Activated CD8-positive, alpha-beta memory T cell treated with anti-CD3 and anti-CD28 coated beads, Interleukin-2, amount 10 ng/mL, durations not matched to agents 7 days and 5 days (primary cell): Measurements from ENCODE around the gene SELPLG. TPM values are rescaled to one million over a fixed set of nuclear protein-coding genes. Genes with fewer than 3 reads are reported as not detected.

Experiments used
- ATAC-seq: fragments of 150-1000 bp; cut with Tn5 transposase; one replicate; pipeline ENCODE4 v1.10.0; 2021; ENCODE audit warnings: moderate library complexity
- CTCF ChIA-PET: fragments of 350-600 bp; sonication (Branson Sonifier 250); formaldehyde crosslinking; loops from one replicate; lab custom pipeline; 2021; ENCODE audit warnings: antibody characterized with exemption; lab: Charles Lee
- DNase-seq: peaks from one replicate; pipeline ENCODE4 v3.0.0-alpha.2; 2020
- H3K27ac Mint-ChIP-seq: one replicate; pipeline ENCODE4 v1.8.0; 2021; ENCODE audit warnings: mild to moderate bottlenecking, mixed read lengths
- H3K27me3 Mint-ChIP-seq: one replicate; pipeline ENCODE4 v1.8.0; 2021; ENCODE audit warnings: mixed read lengths
- H3K36me3 Mint-ChIP-seq: one replicate; pipeline ENCODE4 v1.8.0; 2021; ENCODE audit warnings: mild to moderate bottlenecking, mixed read lengths
- H3K4me1 Mint-ChIP-seq: one replicate; pipeline ENCODE4 v1.8.0; 2021; ENCODE audit warnings: mixed read lengths
- H3K4me3 Mint-ChIP-seq: one replicate; pipeline ENCODE4 v1.8.0; 2021; ENCODE audit warnings: mild to moderate bottlenecking, moderate library complexity, mixed read lengths
- H3K9me3 Mint-ChIP-seq: one replicate; pipeline ENCODE4 v1.8.0; 2022; ENCODE audit warnings: low read depth, mixed read lengths
- total RNA-seq, 2 experiments: library from RNA; stranded (reverse); gene quantifications; one replicate each; pipeline ENCODE4 v1.2.3, GENCODE V29; 2021

The SELPLG gene
- total RNA-seq, 2 experiments from 2014 or later: 148 to 184 TPM

DNA sequence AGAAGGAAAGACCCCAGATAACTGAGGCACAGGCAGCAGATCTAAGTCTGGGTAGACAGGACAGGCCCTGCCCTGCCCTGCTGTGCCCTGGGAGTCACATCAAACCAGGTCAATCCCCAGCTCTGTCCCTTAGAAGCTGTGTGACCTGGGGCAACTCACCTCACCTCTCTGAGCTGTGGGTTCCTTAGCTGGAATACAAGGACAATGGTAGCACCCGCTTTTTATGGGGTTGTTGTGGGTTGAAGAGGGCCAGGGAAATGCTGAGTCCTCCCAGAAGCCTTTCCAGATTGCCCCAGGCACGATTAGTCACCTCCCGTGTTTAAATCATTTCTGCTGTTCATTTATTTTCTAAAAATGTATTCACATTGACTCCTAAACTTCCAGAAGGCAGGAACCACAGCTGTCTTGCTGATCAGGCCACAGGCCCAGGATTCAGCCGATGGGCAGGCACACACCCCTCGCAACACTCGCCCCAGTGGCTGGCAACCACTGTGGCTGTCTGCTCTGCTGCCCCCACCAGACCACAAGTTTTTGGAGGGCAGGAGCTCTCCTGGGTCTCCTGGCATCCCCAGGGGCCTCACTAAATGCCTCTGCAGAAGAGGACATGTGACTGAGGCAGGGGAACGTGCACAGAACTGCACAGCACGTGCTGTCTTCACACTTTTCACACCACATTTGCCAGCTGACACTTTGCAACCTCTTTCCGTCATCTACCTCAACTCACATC, 3.0 kb downstream of the SELPLG start:
- Mint-ChIP-seq H3K27ac (peak overlapping the region; percentile 100), H3K4me1 (peaks cover 59% of the 10 kb centered on the region), H3K4me3 (peak overlapping the region; percentile 100), H3K27me3 (no peaks in the 10 kb centered on the region), H3K36me3 (peaks cover 55% of the 10 kb centered on the region), H3K9me3 (no peaks in the 10 kb centered on the region)
- peak; percentile 55 for DNase-seq
- ATAC-seq: no peak
- CTCF ChIA-PET: interaction anchor here (1.5 to 10.4 kb wide), 5 partner anchors 8 to 173 kb away, joined by 3 to 166 read pairs (median 16); no protein-coding TSS in a partner anchor

DNA sequence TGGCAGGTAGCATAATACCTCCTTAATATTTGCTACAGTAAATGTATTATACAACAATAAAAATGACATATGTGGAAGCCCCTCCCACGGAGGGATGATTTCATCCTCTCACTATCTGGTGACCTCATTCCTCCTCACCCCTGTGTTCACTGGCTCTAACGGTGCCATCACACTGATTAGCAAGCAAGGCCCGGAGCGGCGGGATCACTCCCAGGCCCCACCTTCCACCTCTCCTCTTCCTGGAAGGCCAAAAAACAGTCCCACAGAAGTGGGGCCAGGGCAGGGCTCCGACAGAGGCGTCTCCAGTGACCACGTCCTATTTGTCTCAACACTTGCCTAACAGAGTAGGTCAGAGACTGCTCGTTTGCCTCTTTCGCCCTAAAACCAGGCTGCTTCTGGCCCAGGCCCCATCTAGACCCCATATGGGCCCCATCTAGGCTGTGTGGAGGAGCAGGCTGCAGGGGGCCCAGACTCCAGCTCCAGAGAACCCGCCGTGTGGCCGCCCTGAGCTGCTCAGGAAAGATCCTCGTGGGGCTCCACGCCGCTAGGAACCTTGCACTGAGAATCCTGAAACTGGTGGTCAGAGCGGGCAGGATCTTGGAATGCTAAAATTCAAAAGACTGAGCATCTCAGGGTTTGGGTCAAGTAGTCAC, 3.7 kb downstream of the SELPLG start:
- Mint-ChIP-seq H3K4me1 (peaks cover 59% of the 10 kb centered on the region), H3K27me3 (no peaks in the 10 kb centered on the region), H3K4me3 (peak overlapping the region; percentile 100), H3K36me3 (peaks cover 62% of the 10 kb centered on the region), H3K9me3 (no peaks in the 10 kb centered on the region), H3K27ac (peak overlapping the region; percentile 100)
- peak; percentile 40 for ATAC-seq
- CTCF ChIA-PET: interaction anchor here (2.4 to 10.4 kb wide), 3 partner anchors 12 to 62 kb away, joined by 5 to 166 read pairs (median 32); no protein-coding TSS in a partner anchor
- peak; percentile 85 for DNase-seq

DNA sequence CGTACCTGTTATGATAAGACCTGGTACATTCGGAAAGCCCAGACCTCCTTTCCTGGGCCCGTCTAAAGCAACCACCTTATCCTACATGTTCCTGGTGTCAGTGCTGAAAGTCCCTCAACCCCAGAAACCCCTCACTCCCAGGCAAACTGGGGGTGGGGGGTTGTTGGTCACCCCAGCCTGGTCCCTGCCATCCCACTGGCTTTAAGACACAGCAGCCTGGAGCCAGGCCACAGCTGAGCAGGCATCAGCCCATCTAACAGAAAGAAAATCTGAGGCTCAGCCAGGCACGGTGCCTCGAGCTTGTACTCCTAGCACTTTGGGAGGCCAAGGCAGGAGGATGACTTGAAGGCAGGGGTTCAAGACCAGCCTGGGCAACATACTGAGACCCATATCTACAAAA, 4.5 kb downstream of the SELPLG start:
- H3K27ac Mint-ChIP-seq: peak overlapping the region; percentile 100
- ATAC-seq (no peak), DNase-seq (peak; percentile 58)
- peaks cover 56% of the 10 kb centered on the region for H3K4me1 Mint-ChIP-seq
- peaks cover 66% of the 10 kb centered on the region for H3K36me3 Mint-ChIP-seq
- no peaks in the 10 kb centered on the region for H3K27me3 Mint-ChIP-seq
- H3K9me3 Mint-ChIP-seq: no peaks in the 10 kb centered on the region
- H3K4me3 Mint-ChIP-seq: peak overlapping the region; percentile 100
- CTCF ChIA-PET: interaction anchor here (0.7 to 10.4 kb wide), 6 partner anchors 11 to 203 kb away, joined by 3 to 166 read pairs (median 6); no protein-coding TSS in a partner anchor

DNA sequence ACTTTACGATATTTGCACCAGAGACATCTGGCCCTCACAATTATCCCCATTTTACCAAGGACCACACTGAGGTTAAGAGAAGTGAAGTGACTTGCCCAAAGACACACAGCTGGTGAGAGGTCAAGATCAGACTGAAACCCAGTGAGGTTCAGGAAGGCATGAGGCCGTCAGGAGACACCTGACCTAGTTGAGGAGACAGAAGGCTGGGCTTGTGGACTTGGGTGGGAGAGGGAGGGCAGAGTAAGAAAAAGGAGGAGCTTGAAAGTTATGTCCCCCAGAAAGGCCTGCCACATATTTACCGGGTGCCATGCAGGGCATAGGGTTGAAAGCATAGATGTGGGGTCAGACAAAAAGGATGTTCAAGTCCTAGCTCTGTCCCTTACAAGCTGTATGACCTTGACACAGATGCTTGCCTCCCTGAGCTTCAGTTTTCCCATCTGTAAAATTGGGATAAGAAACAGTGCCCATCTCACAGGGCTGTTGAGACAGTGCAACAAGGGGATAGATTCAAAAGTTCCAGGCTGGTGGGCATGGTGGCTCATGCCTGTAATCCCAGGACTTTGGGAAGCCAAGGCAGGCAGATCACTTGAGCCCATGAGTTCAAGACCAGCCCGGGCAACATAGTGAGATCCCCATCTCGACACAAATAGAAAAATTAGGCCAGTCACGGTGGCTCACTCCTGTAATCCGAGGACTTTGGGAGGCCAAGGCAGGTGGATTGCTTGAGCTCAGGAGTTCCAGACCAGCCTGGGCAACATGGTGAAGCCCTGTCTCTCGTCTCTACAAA, 6.4 kb downstream of the SELPLG start:
- H3K27me3 Mint-ChIP-seq: no peaks in the 10 kb centered on the region
- peak overlapping the region; percentile 42 for H3K4me3 Mint-ChIP-seq
- peaks cover 72% of the 10 kb centered on the region for H3K36me3 Mint-ChIP-seq
- peaks cover 69% of the 10 kb centered on the region for H3K4me1 Mint-ChIP-seq
- DNase-seq (no peak), ATAC-seq (no peak)
- peak overlapping the region; percentile 80 for H3K27ac Mint-ChIP-seq
- no peaks in the 10 kb centered on the region for H3K9me3 Mint-ChIP-seq
- CTCF ChIA-PET: interaction anchor here (0.9 to 10.4 kb wide), 10 partner anchors 9 to 105 kb away, joined by 3 to 166 read pairs (median 6); partner anchors contain the start of genes ISCU and SART3

DNA sequence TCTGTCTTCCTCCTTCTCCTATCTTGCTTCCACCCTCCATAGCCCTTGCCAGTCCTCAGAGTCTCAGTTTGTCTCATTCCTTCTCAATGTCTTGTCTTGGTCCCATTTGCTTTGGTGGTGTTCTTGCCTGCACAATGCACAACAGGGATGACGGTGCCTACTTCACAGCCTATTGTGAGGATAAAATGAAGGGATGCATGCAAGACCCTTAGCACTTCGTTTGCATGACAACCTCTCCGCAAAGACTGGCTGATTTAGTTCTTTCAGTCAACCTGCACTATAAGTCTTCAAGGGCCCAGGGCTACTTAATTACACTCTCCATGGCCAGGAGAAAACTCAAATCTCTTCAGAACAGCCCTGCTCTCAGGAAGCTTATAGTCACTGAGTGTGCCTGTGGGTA, 8.5 kb downstream of the SELPLG start:
- CTCF ChIA-PET: no interaction called here
- Mint-ChIP-seq H3K9me3 (no peaks in the 10 kb centered on the region), H3K36me3 (peaks cover 70% of the 10 kb centered on the region), H3K4me1 (peaks cover 59% of the 10 kb centered on the region), H3K27ac (no peak overlapping the region), H3K4me3 (no peak overlapping the region), H3K27me3 (no peaks in the 10 kb centered on the region)
- no peak for DNase-seq
- no peak for ATAC-seq

DNA sequence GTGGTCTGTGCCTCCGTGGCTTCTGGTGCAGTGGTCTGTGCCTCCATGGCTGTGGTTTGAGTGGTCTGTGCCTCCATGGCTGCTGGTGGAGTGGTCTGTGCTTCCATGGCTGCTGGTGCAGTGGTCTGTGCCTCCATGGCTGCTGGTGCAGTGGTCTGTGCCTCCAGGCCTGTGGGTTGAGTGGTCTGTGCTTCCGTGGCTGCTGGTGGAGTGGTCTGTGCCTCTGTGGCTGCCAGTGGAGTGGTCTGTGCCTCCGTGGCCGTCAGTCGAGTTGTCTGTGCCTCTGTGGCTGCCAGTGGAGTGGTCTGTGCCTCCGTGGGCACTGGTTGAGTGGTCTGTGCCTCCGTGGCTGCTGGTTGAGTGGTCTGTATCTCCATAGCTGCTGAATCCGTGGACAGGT, 10.1 kb downstream of the SELPLG start:
- CTCF ChIA-PET: no interaction called here
- no peaks in the 10 kb centered on the region for H3K9me3 Mint-ChIP-seq
- H3K27ac Mint-ChIP-seq: no peak overlapping the region
- ATAC-seq (no peak), DNase-seq (no peak)
- H3K4me3 Mint-ChIP-seq: no peak overlapping the region
- H3K36me3 Mint-ChIP-seq: peaks cover 66% of the 10 kb centered on the region
- no peaks in the 10 kb centered on the region for H3K27me3 Mint-ChIP-seq
- H3K4me1 Mint-ChIP-seq: peaks cover 59% of the 10 kb centered on the region

DNA sequence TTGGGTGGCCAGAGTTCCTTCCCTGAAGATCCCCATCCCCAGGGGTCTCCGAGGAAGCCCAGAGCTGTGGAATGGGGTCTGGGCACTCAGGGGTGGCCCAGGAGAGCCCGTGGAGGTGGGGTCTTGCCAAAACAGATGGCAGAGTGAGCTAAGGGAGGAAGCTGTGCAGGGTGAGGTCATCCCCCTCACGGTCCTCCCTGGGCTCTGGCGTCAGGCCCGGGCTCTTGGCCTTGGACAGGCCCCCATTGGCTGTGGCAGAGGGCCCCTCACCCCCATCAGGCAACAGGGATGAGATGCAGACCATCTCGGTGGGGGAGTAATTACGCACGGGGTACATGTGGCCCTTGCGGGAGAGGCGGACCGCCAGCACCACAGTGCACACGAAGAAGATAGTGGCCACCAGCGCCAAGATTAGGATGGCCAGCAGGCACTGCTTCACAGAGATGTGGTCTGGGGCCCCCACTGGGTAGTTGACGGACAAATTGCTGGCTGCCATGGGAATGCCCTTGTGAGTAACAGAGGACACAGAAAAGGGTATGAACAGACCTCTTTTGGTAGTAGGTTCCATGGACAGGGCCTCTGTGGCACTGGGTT, 10.7 kb downstream of the SELPLG start:
- no peaks in the 10 kb centered on the region for H3K27me3 Mint-ChIP-seq
- CTCF ChIA-PET: interaction anchor here (1.0 to 11.2 kb wide), 3 partner anchors 9 to 57 kb away, joined by 3 to 382 read pairs (median 4); partner anchors contain the start of genes ISCU, SART3 and SELPLG
- H3K27ac Mint-ChIP-seq: no peak overlapping the region
- ATAC-seq: no peak
- H3K9me3 Mint-ChIP-seq: no peaks in the 10 kb centered on the region
- peaks cover 60% of the 10 kb centered on the region for H3K4me1 Mint-ChIP-seq
- H3K36me3 Mint-ChIP-seq: peaks cover 61% of the 10 kb centered on the region
- no peak for DNase-seq
- no peak overlapping the region for H3K4me3 Mint-ChIP-seq

DNA sequence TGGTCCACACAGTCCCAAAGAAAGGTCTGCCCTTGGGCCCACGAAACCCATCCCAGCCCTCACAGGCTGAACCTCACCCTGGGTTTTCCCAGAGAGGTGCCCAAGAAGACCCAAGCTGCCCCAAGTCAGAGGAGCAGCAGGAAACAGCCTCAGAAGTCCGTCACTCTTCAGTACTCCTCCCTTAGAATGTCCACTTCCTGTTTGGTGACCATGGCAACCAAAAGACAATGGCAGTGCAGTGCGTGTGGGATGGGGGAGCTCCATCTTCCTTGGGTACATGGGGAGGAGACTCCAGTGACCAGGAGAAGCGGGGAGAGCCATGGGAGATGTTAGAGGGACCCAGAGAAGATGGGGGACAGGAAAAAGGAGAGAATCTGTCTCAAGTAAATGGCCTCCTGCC, 11.3 kb downstream of the SELPLG start:
- Mint-ChIP-seq H3K4me1 (peaks cover 60% of the 10 kb centered on the region), H3K27ac (peak overlapping the region; percentile 75), H3K27me3 (no peaks in the 10 kb centered on the region), H3K4me3 (no peak overlapping the region), H3K9me3 (no peaks in the 10 kb centered on the region), H3K36me3 (peaks cover 59% of the 10 kb centered on the region)
- ATAC-seq: peak; percentile 11
- CTCF ChIA-PET: interaction anchor here (1.0 to 11.2 kb wide), 3 partner anchors 9 to 56 kb away, joined by 3 to 382 read pairs (median 4); partner anchors contain the start of genes ISCU, SART3 and SELPLG
- no peak for DNase-seq

DNA sequence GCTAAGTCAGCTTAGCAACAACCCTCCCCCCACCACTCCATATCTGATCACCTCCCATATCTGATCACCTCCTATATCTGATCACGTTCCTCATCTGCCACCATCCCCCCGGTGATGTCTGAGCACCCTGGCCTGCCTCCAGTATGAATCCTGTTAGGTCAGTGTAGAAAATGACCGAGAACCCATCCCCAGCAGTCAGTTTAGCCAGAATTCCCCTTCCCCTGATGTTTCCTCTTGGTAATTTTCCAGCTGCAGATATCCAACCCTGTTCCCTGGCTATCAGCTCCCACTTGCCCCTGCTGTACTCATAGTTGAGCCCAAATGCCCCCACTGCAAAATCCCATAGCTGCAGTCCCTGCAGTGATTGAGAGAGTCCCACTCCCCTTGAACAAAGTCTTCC, 12.5 kb downstream of the SELPLG start:
- H3K27ac Mint-ChIP-seq: no peak overlapping the region
- H3K9me3 Mint-ChIP-seq: peaks cover 4% of the 10 kb centered on the region

DNA sequence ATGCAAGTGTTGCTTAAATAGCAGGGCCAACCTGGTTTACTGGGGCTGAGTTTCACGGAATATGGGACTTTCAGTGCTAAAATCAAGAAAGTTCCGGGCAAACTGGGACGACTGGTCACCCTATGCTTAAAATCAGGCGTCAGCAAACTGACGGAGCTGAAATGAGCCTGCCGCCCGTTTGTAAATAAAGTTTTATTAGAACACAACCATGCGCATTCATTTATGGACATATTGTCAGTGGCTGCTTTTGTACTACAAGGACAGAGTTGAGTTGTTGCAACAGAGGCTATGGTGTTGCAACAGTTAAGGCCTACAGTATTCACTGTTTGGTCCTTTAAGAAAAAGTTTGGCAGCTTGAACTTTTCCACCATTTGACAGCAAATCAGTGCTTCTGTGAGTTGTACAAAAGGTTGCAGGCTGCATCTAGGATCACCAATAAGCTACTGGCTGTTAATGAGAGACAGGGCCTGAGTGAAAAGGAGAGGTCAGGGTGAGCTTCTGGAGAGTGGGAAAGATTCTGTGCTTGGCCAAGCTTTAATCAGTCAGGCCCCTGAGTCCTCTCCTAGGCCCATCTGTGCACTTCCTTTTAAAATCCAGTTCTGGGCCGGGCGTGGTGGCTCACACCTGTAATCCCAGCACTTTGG, 13.3 kb downstream of the SELPLG start:
- no peak for DNase-seq
- Mint-ChIP-seq H3K27me3 (no peaks in the 10 kb centered on the region), H3K4me1 (peaks cover 66% of the 10 kb centered on the region), H3K9me3 (peaks cover 4% of the 10 kb centered on the region), H3K27ac (peak overlapping the region; percentile 70), H3K36me3 (peaks cover 65% of the 10 kb centered on the region), H3K4me3 (no peak overlapping the region)
- no peak for ATAC-seq
- CTCF ChIA-PET: interaction anchor here (1.3 to 11.2 kb wide), 4 partner anchors 11 to 184 kb away, joined by 3 to 382 read pairs (median 88); partner anchors contain the start of genes ISCU, SART3 and SELPLG

More for the DNA sequence above, 12.5 kb downstream of the SELPLG start:
- Mint-ChIP-seq H3K27me3 (no peaks in the 10 kb centered on the region), H3K4me3 (no peak overlapping the region), H3K4me1 (peaks cover 66% of the 10 kb centered on the region), H3K36me3 (peaks cover 64% of the 10 kb centered on the region)
- CTCF ChIA-PET: interaction anchor here (11.2 kb wide), 1 partner anchor 55 kb away, joined by 382 read pairs; the partner anchor contains the start of genes ISCU and SART3
- ATAC-seq: no peak
- DNase-seq: no peak

DNA sequence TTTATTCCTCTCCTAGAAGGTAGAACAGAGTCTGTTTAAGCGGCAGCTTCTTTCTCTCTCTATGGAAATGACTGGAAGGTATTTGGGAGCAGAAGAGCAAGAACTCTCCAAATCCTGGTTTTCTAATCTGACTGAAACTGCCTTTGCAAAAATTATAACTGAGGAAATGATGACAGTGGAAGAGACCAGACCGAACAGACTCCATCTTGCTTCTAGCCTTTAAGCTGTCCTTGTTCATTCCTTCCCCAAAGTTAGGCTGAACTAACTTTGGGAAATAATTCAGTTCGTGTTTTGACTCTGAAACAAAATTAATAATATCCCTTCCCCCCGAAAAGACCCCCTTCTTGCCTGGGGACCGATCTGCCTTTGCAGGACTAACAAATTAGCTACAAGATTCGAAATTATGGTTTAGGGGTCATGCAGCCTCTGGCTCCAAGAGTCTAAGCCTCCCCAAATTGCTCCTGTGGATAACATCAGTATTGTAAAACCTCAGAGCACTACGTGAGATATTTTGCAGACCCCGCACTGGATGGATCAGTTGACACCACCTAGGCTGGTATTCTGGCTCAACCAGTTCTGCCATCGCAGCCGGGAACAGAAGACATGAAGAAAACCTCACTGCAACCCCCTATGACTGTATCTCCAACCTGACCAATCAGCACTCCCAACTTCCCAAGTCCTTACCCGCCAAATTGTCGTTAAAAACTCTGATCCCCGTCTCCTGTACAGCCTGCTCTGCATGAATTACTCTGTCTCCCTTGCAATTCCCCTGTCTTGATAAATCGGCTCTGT, 14.1 kb downstream of the SELPLG start:
- CTCF ChIA-PET: interaction anchor here (0.6 to 11.2 kb wide), 12 partner anchors 12 to 1279 kb away, joined by 3 to 382 read pairs (median 6); partner anchors contain the start of genes ISCU, SART3 and SELPLG
- peaks cover 63% of the 10 kb centered on the region for H3K4me1 Mint-ChIP-seq
- no peak for DNase-seq
- no peaks in the 10 kb centered on the region for H3K27me3 Mint-ChIP-seq
- no peak overlapping the region for H3K4me3 Mint-ChIP-seq
- H3K36me3 Mint-ChIP-seq: peaks cover 62% of the 10 kb centered on the region
- no peak for ATAC-seq
- peak overlapping the region; percentile 16 for H3K27ac Mint-ChIP-seq
- peaks cover 4% of the 10 kb centered on the region for H3K9me3 Mint-ChIP-seq
